WTC11 (cell line): Measurements from ENCODE around the gene NUB1.

Experiments
- ATF3 ChIP-seq: sonication (generic); formaldehyde crosslinking; conservative IDR thresholded peaks from 2 replicates; pipeline ENCODE4 v1.8.1; 2022; ENCODE audit warnings: mild to moderate bottlenecking, missing genetic modification reagents
- MYBL2 ChIP-seq: sonication (generic); formaldehyde crosslinking; IDR thresholded peaks from 2 replicates; pipeline ENCODE4 v1.8.1; 2023; ENCODE audit warnings: mild to moderate bottlenecking, moderate library complexity, missing genetic modification reagents
- ZNF138 ChIP-seq: sonication (generic); formaldehyde crosslinking; conservative IDR thresholded peaks from 2 replicates; pipeline ENCODE4 v1.8.1; 2022; ENCODE audit warnings: mild to moderate bottlenecking, moderate library complexity, missing genetic modification reagents
- TF ChIP-seq, protein P1 (sequence below): fragments of 200-600 bp; IDR thresholded peaks from 2 replicates; pipeline ENCODE4 v1.8.0; 2022; ENCODE audit warnings: antibody characterized with exemption

DNA sequence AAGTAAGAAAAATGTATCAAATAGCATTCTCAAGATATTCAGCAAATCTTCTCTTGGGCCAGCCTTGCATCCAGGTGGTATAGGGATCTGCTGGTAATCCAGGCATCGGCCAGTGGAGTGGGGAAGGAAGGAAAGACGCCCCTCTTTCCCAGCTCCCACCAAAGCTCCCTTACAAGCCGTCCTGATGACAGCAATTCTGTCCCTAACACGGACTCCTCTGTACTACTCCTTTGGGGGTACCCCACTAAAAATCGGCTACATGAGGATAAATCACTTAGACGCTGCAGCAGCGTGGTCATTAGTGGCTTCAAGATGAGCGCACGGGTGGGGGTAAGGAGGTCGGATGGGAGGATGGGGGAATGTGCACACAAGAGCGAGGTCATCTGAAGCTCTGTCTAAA, 24.7 kb upstream of the NUB1 start:
- TF ChIP-seq MYBL2 (no peak), ATF3 (CRISPR knock-in tag) (no peak), ZNF138 (CRISPR knock-in tag) (no peak)
- TF ChIP-seq, protein P1, sequence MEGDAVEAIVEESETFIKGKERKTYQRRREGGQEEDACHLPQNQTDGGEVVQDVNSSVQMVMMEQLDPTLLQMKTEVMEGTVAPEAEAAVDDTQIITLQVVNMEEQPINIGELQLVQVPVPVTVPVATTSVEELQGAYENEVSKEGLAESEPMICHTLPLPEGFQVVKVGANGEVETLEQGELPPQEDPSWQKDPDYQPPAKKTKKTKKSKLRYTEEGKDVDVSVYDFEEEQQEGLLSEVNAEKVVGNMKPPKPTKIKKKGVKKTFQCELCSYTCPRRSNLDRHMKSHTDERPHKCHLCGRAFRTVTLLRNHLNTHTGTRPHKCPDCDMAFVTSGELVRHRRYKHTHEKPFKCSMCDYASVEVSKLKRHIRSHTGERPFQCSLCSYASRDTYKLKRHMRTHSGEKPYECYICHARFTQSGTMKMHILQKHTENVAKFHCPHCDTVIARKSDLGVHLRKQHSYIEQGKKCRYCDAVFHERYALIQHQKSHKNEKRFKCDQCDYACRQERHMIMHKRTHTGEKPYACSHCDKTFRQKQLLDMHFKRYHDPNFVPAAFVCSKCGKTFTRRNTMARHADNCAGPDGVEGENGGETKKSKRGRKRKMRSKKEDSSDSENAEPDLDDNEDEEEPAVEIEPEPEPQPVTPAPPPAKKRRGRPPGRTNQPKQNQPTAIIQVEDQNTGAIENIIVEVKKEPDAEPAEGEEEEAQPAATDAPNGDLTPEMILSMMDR, result no peak
